SK-N-SH (cell line): ENCODE measurements around the gene ARHGAP15. TPM values are rescaled to one million over a fixed set of nuclear protein-coding genes. Genes with fewer than 3 reads are reported as not detected.

Experiments
- CTCF ChIA-PET: fragments of 300-600, 350-600 bp; formaldehyde crosslinking; extraction: SDS; loops from one replicate; lab custom pipeline; 2021; lab: Yijun Ruan, JAX
- POLR2A ChIA-PET: fragments of 350-600 bp; sonication (Branson Sonifier 250); formaldehyde crosslinking; extraction: SDS; loops from one replicate; lab custom pipeline; 2020; ENCODE audit warnings: antibody characterized with exemption, inconsistent platforms; lab: Yijun Ruan, JAX
- DNase-seq: peaks from one replicate; pipeline ENCODE4 v3.0.0; 2012
- H2AFZ ChIP-seq: fragments of 200-600 bp; sonication (generic); 2 replicates; pipeline ENCODE4 v1.8.1; 2016; ENCODE audit warnings: antibody characterized with exemption, mild to moderate bottlenecking, low read depth
- H3F3A ChIP-seq: fragments of 200-600 bp; sonication (generic); replicated peaks from 2 replicates; pipeline ENCODE3; 2016; ENCODE audit warnings: antibody characterized with exemption, mild to moderate bottlenecking; ENCODE audit not compliant: insufficient read depth
- H3K27ac ChIP-seq, 2 experiments: fragments of 200-500 bp in 1 of 2; fragments of 200-600 bp in 1 of 2; sonication (Bioruptor generic) in 1 of 2; sonication (generic), shearing (Covaris generic) in 1 of 2; 2 replicates each; pipeline versions ENCODE4 v1.5.1 to v1.6.1; 2014 to 2016; ENCODE audit warnings: low read depth in 2 of 2, inconsistent platforms in 1 of 2, low read length in 1 of 2, mild to moderate bottlenecking in 1 of 2, mixed read lengths in 1 of 2
- H3K27me3 ChIP-seq: fragments of 200-600 bp; sonication (generic), shearing (Covaris generic); 2 replicates; pipeline ENCODE4 v1.6.1; 2016; ENCODE audit warnings: mixed run types; ENCODE audit not compliant: insufficient read depth
- H3K36me3 ChIP-seq, 2 experiments: fragments of 200-500 bp in 1 of 2; fragments of 200-600 bp in 1 of 2; sonication (Bioruptor generic) in 1 of 2; sonication (generic) in 1 of 2; replicated peaks in 1 of 2; 2 replicates each; pipeline versions ENCODE3 to v1.5.1; 2014 to 2016; ENCODE audit warnings: low read length in 1 of 2, mild to moderate bottlenecking in 1 of 2; ENCODE audit not compliant: insufficient read depth in 2 of 2, control insufficient read depth in 1 of 2
- H3K4me1 ChIP-seq, 2 experiments: fragments of 200-500 bp in 1 of 2; fragments of 200-600 bp in 1 of 2; sonication (Bioruptor generic) in 1 of 2; sonication (generic), shearing (Covaris generic) in 1 of 2; 2 replicates each; pipeline versions ENCODE4 v1.5.1 to v1.6.1; 2014 to 2016; ENCODE audit warnings: low read depth in 1 of 2, low read length in 1 of 2, mixed run types in 1 of 2; ENCODE audit not compliant: insufficient read depth in 2 of 2, control insufficient read depth in 1 of 2
- H3K4me2 ChIP-seq: fragments of 200-600 bp; sonication (generic), shearing (Covaris generic); 2 replicates; pipeline ENCODE4 v1.6.1; 2017; ENCODE audit warnings: mixed run types
- H3K4me3 ChIP-seq, 2 experiments: fragments of 200-500 bp in 1 of 2; fragments of 200-600 bp in 1 of 2; sonication (Bioruptor generic) in 1 of 2; sonication (generic), shearing (Covaris generic) in 1 of 2; 2 replicates each; pipeline versions ENCODE4 v1.5.1 to v1.8.1; 2014 to 2016; ENCODE audit warnings: low read depth in 2 of 2, inconsistent platforms in 1 of 2, low read length in 1 of 2, mild to moderate bottlenecking in 1 of 2, mixed read lengths in 1 of 2, moderate library complexity in 1 of 2
- H3K79me2 ChIP-seq: fragments of 200-600 bp; sonication (generic); 2 replicates; pipeline ENCODE4 v1.8.1; 2017; ENCODE audit warnings: mild to moderate bottlenecking; ENCODE audit not compliant: insufficient read depth
- H3K9ac ChIP-seq: fragments of 200-600 bp; sonication (generic); 2 replicates; pipeline ENCODE4 v1.6.1; 2017; ENCODE audit warnings: mixed run types
- H3K9me2 ChIP-seq: fragments of 200-600 bp; sonication (generic); 2 replicates; pipeline ENCODE4 v1.6.1; 2017; ENCODE audit warnings: mixed run types
- H3K9me3 ChIP-seq: fragments of 200-600 bp; sonication (generic); 2 replicates; pipeline ENCODE4 v1.6.1; 2017; ENCODE audit warnings: mixed run types, mild to moderate bottlenecking, moderate library complexity
- H4K20me1 ChIP-seq: fragments of 200-600 bp; sonication (generic); 2 replicates; pipeline ENCODE4 v1.6.1; 2017; ENCODE audit warnings: mild to moderate bottlenecking, mixed run types; ENCODE audit not compliant: insufficient read depth
- CHD2 ChIP-seq: fragments of 150-350 bp; IDR thresholded peaks from 2 replicates; pipeline ENCODE4 v1.6.1; 2018; ENCODE audit warnings: low read length; ENCODE audit not compliant: partially characterized antibody
- EZH2phosphoT487 ChIP-seq: fragments of 200-600 bp; sonication (generic); IDR thresholded peaks from 2 replicates; pipeline ENCODE4 v1.6.1; 2017; ENCODE audit warnings: low read depth, mixed run types, mild to moderate bottlenecking, antibody characterized with exemption, moderate library complexity, borderline replicate concordance
- FOSL2 ChIP-seq: IDR thresholded peaks from 2 replicates; pipeline ENCODE4 v1.4.0; 2012; ENCODE audit warnings: low read depth, mild to moderate bottlenecking, moderate library complexity, borderline replicate concordance
- FOXJ3 ChIP-seq: sonication (generic); formaldehyde crosslinking; IDR thresholded peaks from 2 replicates; pipeline ENCODE4 v1.5.1; 2020; ENCODE audit warnings: mild to moderate bottlenecking, missing genetic modification reagents
- FOXM1 ChIP-seq: IDR thresholded peaks from 2 replicates; pipeline ENCODE4 v1.4.0; 2012; ENCODE audit warnings: low read depth, mild to moderate bottlenecking
- GATA2 ChIP-seq: sonication (generic); formaldehyde crosslinking; IDR thresholded peaks from 2 replicates; pipeline ENCODE4 v1.5.0; 2020; ENCODE audit warnings: mild to moderate bottlenecking, missing genetic modification reagents
- MEF2A ChIP-seq: IDR thresholded peaks from 2 replicates; pipeline ENCODE4 v1.4.0; 2012; ENCODE audit warnings: low read depth, borderline replicate concordance
- NFIC ChIP-seq: IDR thresholded peaks from 2 replicates; pipeline ENCODE4 v1.4.0; 2012; ENCODE audit warnings: borderline replicate concordance
- PBX3 ChIP-seq: IDR thresholded peaks from 2 replicates; pipeline ENCODE4; 2012
- POLR2AphosphoS5 ChIP-seq: IDR thresholded peaks from 2 replicates; pipeline ENCODE4 v1.6.1; 2012; ENCODE audit warnings: low read depth, low read length
- RAD21 ChIP-seq: IDR thresholded peaks from 2 replicates; pipeline ENCODE4 v1.6.1; 2012; ENCODE audit warnings: mild to moderate bottlenecking, low read length
- RCOR1 ChIP-seq: fragments of 150-350 bp; IDR thresholded peaks from 2 replicates; pipeline ENCODE4 v1.6.1; 2017; ENCODE audit warnings: antibody characterized with exemption, low read length
- RFX5 ChIP-seq: IDR thresholded peaks from 2 replicates; pipeline ENCODE4 v1.6.1; 2012; ENCODE audit warnings: mild to moderate bottlenecking, improper control_type of control experiment, low read length
- SIN3A ChIP-seq: IDR thresholded peaks from 2 replicates; pipeline ENCODE4 v1.6.1; 2012; ENCODE audit warnings: low read depth, mild to moderate bottlenecking, low read length, moderate library complexity, borderline replicate concordance
- SMC3 ChIP-seq: IDR thresholded peaks from 2 replicates; pipeline ENCODE4 v1.6.1; 2012; ENCODE audit warnings: low read depth, low read length, improper control_type of control experiment
- USF1 ChIP-seq: IDR thresholded peaks from 2 replicates; pipeline ENCODE4 v1.4.0; 2012; ENCODE audit warnings: low read depth, borderline replicate concordance
- YY1 ChIP-seq: IDR thresholded peaks from 2 replicates; pipeline ENCODE4 v1.4.0; 2012; ENCODE audit warnings: low read depth, mild to moderate bottlenecking
- ZBTB33 ChIP-seq: IDR thresholded peaks from 2 replicates; pipeline ENCODE4 v1.4.0; 2012; ENCODE audit warnings: low read depth, borderline replicate concordance
- WGBS: methylation state at CpG from one replicate; pipeline ENCODE4 v1.1.6; 2017; ENCODE audit warnings: low lambda C conversion rate; 5-methylcytosine and 5-hydroxymethylcytosine counted together
- polyA plus RNA-seq, 3 experiments: library from polyadenylated mRNA; depleted of rRNA; stranded (reverse); fragments of >200 nt; gene quantifications; 2 replicates each; pipeline ENCODE4 v1.2.3, GENCODE V29; 2012
- TF ChIP-seq, protein P1 (sequence below): fragments of 200-600 bp; sonication (generic); IDR thresholded peaks from 2 replicates; pipeline ENCODE4 v1.6.1; 2017; ENCODE audit warnings: antibody characterized with exemption, mild to moderate bottlenecking, moderate library complexity
- TF ChIP-seq, protein P2 (sequence below): IDR thresholded peaks from 2 replicates; pipeline ENCODE4 v1.4.0; 2012; ENCODE audit warnings: low read depth

ARHGAP15 gene
- polyA plus RNA-seq, 1 of the 3 experiments (the other 2 are of a cell fraction) = not detected

DNA sequence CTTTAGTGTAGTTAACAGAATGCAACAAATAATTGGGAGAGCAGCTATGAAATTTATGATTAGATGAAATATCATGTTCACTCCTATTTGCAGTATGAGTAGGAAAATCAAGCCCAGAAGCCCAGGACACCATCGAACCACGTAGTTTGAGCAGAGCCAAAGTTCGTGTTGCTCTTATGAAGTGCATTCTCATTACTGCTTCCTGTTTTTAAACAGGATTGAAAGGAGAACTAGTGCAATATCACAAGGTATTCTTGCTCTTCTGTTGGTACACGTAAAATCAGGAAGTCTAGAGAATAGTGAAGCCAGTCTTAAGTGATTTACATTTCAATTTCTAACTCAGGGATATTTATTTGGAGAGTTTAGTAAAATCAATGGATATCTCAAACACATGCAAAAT, 21.1 kb downstream of the ARHGAP15 start:
- Histone ChIP-seq H3K79me2 (no peaks in the 10 kb centered on the region), H3F3A (no peaks in the 10 kb centered on the region), H3K4me1 (no peaks in the 10 kb centered on the region), H3K4me3 (no peak overlapping the region), H3K4me2 (no peak overlapping the region), H3K36me3 (no peaks in the 10 kb centered on the region), H3K27ac (no peak overlapping the region), H3K9ac (no peak overlapping the region), H4K20me1 (no peaks in the 10 kb centered on the region), H2AFZ (no peak overlapping the region), H3K9me3 (no peaks in the 10 kb centered on the region), H3K27me3 (no peaks in the 10 kb centered on the region), H3K9me2 (no peaks in the 10 kb centered on the region)
- ChIA-PET CTCF (no interaction called here), POLR2A (no interaction called here)
- DNase-seq = no peak
- TF ChIP-seq MEF2A = no peak
- TF ChIP-seq RFX5 = no peak
- TF ChIP-seq, protein P1, sequence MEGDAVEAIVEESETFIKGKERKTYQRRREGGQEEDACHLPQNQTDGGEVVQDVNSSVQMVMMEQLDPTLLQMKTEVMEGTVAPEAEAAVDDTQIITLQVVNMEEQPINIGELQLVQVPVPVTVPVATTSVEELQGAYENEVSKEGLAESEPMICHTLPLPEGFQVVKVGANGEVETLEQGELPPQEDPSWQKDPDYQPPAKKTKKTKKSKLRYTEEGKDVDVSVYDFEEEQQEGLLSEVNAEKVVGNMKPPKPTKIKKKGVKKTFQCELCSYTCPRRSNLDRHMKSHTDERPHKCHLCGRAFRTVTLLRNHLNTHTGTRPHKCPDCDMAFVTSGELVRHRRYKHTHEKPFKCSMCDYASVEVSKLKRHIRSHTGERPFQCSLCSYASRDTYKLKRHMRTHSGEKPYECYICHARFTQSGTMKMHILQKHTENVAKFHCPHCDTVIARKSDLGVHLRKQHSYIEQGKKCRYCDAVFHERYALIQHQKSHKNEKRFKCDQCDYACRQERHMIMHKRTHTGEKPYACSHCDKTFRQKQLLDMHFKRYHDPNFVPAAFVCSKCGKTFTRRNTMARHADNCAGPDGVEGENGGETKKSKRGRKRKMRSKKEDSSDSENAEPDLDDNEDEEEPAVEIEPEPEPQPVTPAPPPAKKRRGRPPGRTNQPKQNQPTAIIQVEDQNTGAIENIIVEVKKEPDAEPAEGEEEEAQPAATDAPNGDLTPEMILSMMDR = no peak
- no peak for TF ChIP-seq FOSL2
- no peak for TF ChIP-seq GATA2 (CRISPR knock-in tag)
- TF ChIP-seq CHD2 = no peak
- no peak for TF ChIP-seq YY1
- no peak for TF ChIP-seq RCOR1
- TF ChIP-seq PBX3 = no peak
- TF ChIP-seq ZBTB33 = no peak
- no peak for TF ChIP-seq RAD21
- TF ChIP-seq FOXM1 = no peak
- TF ChIP-seq EZH2phosphoT487 = no peak
- no peak for TF ChIP-seq USF1
- no peak for TF ChIP-seq FOXJ3 (CRISPR knock-in tag)
- no peak for TF ChIP-seq NFIC
- no peak for TF ChIP-seq POLR2AphosphoS5
- TF ChIP-seq SMC3 = no peak
- no peak for TF ChIP-seq SIN3A
- TF ChIP-seq, protein P2, sequence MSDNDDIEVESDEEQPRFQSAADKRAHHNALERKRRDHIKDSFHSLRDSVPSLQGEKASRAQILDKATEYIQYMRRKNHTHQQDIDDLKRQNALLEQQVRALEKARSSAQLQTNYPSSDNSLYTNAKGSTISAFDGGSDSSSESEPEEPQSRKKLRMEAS = no peak
- WGBS = 48% methylated on average over 4 of the region's 4 CpGs
